Astrocyte of the spinal cord (primary cell): ENCODE measurements around the gene HSP90AA1.

Source experiments
- DNase-seq: peaks from one replicate; pipeline ENCODE4 v3.0.0; 2011; ENCODE audit warnings: low read depth, low spot score
- H3K4me3 ChIP-seq: 2 replicates; pipeline ENCODE4 v1.5.1; 2011; ENCODE audit warnings: low read depth, mild to moderate bottlenecking, low read length, moderate library complexity
- CTCF ChIP-seq: IDR thresholded peaks from 2 replicates; pipeline ENCODE4 v1.5.1; 2012; ENCODE audit warnings: low read depth, mild to moderate bottlenecking, low read length, inconsistent platforms
- in situ Hi-C: cut with HindIII; loops from 2 replicates; pipeline ENCODE4 v1.10.0; 2017; ENCODE audit warnings: low sequenced_read_pairs

The HSP90AA1 gene

GRCh38 chr14:102047808-102048540, 38.9 kb downstream of the HSP90AA1 start:
- H3K4me3 ChIP-seq, result no peak overlapping the region
- in situ Hi-C loops, result no loop called here
- no peak for TF ChIP-seq CTCF
- no peak for DNase-seq

- DNase-seq, result peak; percentile 41
- in situ Hi-C loops, result no loop called here
- TF ChIP-seq CTCF, result no peak
- no peak overlapping the region for H3K4me3 ChIP-seq
Observed at GRCh38 chr14:102046337-102047278, 40.2 kb downstream of the HSP90AA1 start.

GRCh38 chr14:102044566-102044965, 42.3 kb downstream of the HSP90AA1 start:
- no peak for TF ChIP-seq CTCF
- no peak overlapping the region for H3K4me3 ChIP-seq
- no peak for DNase-seq
- in situ Hi-C loops, result no loop called here

DNA sequence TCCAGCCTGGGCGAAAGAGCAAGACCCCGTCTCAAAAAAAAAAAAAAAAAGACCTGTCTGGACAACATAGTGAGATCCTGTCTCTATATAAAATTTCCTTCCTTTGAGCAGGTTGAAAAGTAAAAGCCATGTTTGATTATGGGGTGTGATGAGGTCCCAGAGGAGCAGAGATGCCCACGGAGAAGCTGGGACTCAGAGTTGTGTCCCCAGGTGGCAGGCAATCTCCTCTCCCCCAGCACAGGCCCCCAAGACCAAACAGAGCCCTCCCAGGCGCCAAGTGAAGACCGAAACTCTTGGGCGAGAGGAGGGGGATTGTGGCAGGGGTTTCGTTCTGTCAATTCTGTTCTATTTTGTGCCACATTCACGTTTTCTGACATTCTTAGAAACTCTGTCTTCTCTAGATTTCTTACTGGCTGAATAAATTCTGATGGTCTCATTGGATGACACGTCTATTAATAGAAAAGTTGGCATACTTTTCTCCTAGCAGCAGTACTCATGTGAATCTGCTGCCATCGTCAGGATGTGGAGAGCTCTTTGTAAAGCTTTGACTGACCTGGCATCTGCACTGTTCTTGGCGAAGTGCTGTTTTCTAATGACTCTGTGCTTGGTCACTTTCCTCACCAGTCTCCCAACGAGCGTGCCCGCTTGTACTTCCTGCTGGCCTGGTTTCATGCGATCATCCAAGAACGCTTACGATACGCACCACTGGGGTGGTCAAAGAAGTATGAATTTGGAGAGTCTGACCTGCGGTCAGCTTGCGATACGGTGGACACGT, 43.4 kb downstream of the HSP90AA1 start:
- H3K4me3 ChIP-seq, result no peak overlapping the region
- TF ChIP-seq CTCF, result no peak
- no peak for DNase-seq
- in situ Hi-C loops, result no loop called here

- no peak overlapping the region for H3K4me3 ChIP-seq
- in situ Hi-C loops, result no loop called here
- TF ChIP-seq CTCF, result no peak
- DNase-seq, result no peak
Observed at GRCh38 chr14:102042699-102043098, 44.1 kb downstream of the HSP90AA1 start.

- H3K4me3 ChIP-seq, result no peak overlapping the region
- TF ChIP-seq CTCF, result no peak
- DNase-seq, result no peak
- in situ Hi-C loops, result no loop called here
Observed at GRCh38 chr14:102040153-102040552, 46.7 kb downstream of the HSP90AA1 start.
